H9 (cell line): ENCODE results near the gene FFAR1. TPM values are rescaled to one million over a fixed set of nuclear protein-coding genes. Genes with fewer than 3 reads are reported as not detected.

Source experiments
- DNase-seq: peaks from one replicate; pipeline ENCODE4 v3.0.0-alpha.2; 2017
- H2AFZ ChIP-seq: one replicate; pipeline ENCODE4 v1.6.1; 2013; ENCODE audit warnings: mild to moderate bottlenecking, low read length, control low read depth, moderate library complexity
- H2AK5ac ChIP-seq: 2 replicates; pipeline ENCODE4 v1.6.1; 2013; ENCODE audit warnings: low read length, control low read depth, mixed read lengths; ENCODE audit not compliant: insufficient read length
- H2BK120ac ChIP-seq: one replicate; pipeline ENCODE4 v1.6.1; 2013; ENCODE audit warnings: low read depth, mild to moderate bottlenecking, low read length, control low read depth, inconsistent platforms; ENCODE audit not compliant: poor library complexity, severe bottlenecking
- H2BK12ac ChIP-seq: 2 replicates; pipeline ENCODE4 v1.6.1; 2013; ENCODE audit warnings: low read length, control low read depth, mixed read lengths, low read depth; ENCODE audit not compliant: insufficient read length
- H2BK15ac ChIP-seq: 2 replicates; pipeline ENCODE4 v1.6.1; 2013; ENCODE audit warnings: low read depth, low read length, control low read depth
- H2BK20ac ChIP-seq: one replicate; pipeline ENCODE4 v1.6.1; 2013; ENCODE audit warnings: low read depth, mild to moderate bottlenecking, low read length, control low read depth, inconsistent platforms; ENCODE audit not compliant: poor library complexity, severe bottlenecking
- H2BK5ac ChIP-seq: 2 replicates; pipeline ENCODE4 v1.6.1; 2013; ENCODE audit warnings: low read length, control low read depth, mixed read lengths; ENCODE audit not compliant: insufficient read length
- H3K14ac ChIP-seq: 2 replicates; pipeline ENCODE4 v1.6.1; 2013; ENCODE audit warnings: low read length, control low read depth; ENCODE audit not compliant: insufficient read depth
- H3K18ac ChIP-seq: 2 replicates; pipeline ENCODE4 v1.6.1; 2013; ENCODE audit warnings: low read depth, mild to moderate bottlenecking, mixed read lengths, low read length, control low read depth; ENCODE audit not compliant: insufficient read length
- H3K23ac ChIP-seq: 2 replicates; pipeline ENCODE4 v1.6.1; 2013; ENCODE audit warnings: low read length, control low read depth, mixed read lengths, low read depth; ENCODE audit not compliant: insufficient read length
- H3K23me2 ChIP-seq: 2 replicates; pipeline ENCODE4 v1.6.1; 2013; ENCODE audit warnings: low read depth, mild to moderate bottlenecking, mixed read lengths, low read length, control low read depth; ENCODE audit not compliant: insufficient read length, poor library complexity, severe bottlenecking
- H3K27ac ChIP-seq: 2 replicates; pipeline ENCODE4 v1.5.1; 2013; ENCODE audit warnings: low read length, control low read depth, mixed read lengths, low read depth; ENCODE audit not compliant: insufficient read length
- H3K27me3 ChIP-seq: 2 replicates; pipeline ENCODE4 v1.6.1; 2013; ENCODE audit warnings: low read length, control low read depth, inconsistent platforms; ENCODE audit not compliant: insufficient read depth
- H3K4ac ChIP-seq: 2 replicates; pipeline ENCODE4 v1.6.1; 2013; ENCODE audit warnings: low read depth, mild to moderate bottlenecking, control low read depth, inconsistent platforms, low read length, moderate library complexity
- H3K4me1 ChIP-seq: 2 replicates; pipeline ENCODE4 v1.6.1; 2013; ENCODE audit warnings: low read length, control low read depth, inconsistent platforms; ENCODE audit not compliant: insufficient read depth
- H3K4me2 ChIP-seq: 2 replicates; pipeline ENCODE4 v1.6.1; 2013; ENCODE audit warnings: low read length, control low read depth, mixed read lengths; ENCODE audit not compliant: insufficient read length, insufficient read depth
- H3K56ac ChIP-seq: 2 replicates; pipeline ENCODE4 v1.6.1; 2013; ENCODE audit warnings: low read depth, mild to moderate bottlenecking, mixed read lengths, low read length, control low read depth; ENCODE audit not compliant: insufficient read length
- H3K79me1 ChIP-seq: 2 replicates; pipeline ENCODE4 v1.6.1; 2013; ENCODE audit warnings: low read depth, mild to moderate bottlenecking, moderate library complexity, low read length, control low read depth, inconsistent platforms; ENCODE audit not compliant: insufficient read depth, poor library complexity, severe bottlenecking
- H3K79me2 ChIP-seq: 2 replicates; pipeline ENCODE4 v1.6.1; 2013; ENCODE audit warnings: low read length, control low read depth, inconsistent platforms; ENCODE audit not compliant: insufficient read depth
- H3K9ac ChIP-seq: 2 replicates; pipeline ENCODE4 v1.6.1; 2013; ENCODE audit warnings: low read length, control low read depth, mixed read lengths; ENCODE audit not compliant: insufficient read length; ENCODE audit errors: extremely low read depth
- H3K9me3 ChIP-seq: one replicate; pipeline ENCODE4 v1.6.1; 2013; ENCODE audit warnings: low read depth, low read length, inconsistent platforms; ENCODE audit not compliant: control insufficient read depth
- H3T11ph ChIP-seq: one replicate; pipeline ENCODE4 v1.6.1; 2013; ENCODE audit warnings: mild to moderate bottlenecking, low read length, control low read depth, inconsistent platforms
- H4K20me1 ChIP-seq: one replicate; pipeline ENCODE4 v1.6.1; 2013; ENCODE audit not compliant: control insufficient read depth, insufficient read length, insufficient read depth
- H4K5ac ChIP-seq: 2 replicates; pipeline ENCODE4 v1.6.1; 2013; ENCODE audit warnings: low read depth, mild to moderate bottlenecking, mixed read lengths, low read length, control low read depth; ENCODE audit not compliant: insufficient read length
- H4K8ac ChIP-seq: replicated peaks from 2 replicates; pipeline ENCODE4 v1.6.1; 2013; ENCODE audit warnings: low read length, control low read depth, mixed read lengths, low read depth; ENCODE audit not compliant: insufficient read length
- H4K91ac ChIP-seq: 2 replicates; pipeline ENCODE4 v1.6.1; 2013; ENCODE audit warnings: low read depth, mild to moderate bottlenecking, moderate library complexity, mixed read lengths, low read length, control low read depth; ENCODE audit not compliant: insufficient read length
- H3K27ac Mint-ChIP-seq, 3 experiments: 2 replicates in 2 of 3; 3 replicates in 1 of 3; pipeline ENCODE4 v1.8.0; 2020 to 2021; ENCODE audit warnings: mixed read lengths in 3 of 3, mild to moderate bottlenecking in 1 of 3, moderate library complexity in 1 of 3
- H3K27me3 Mint-ChIP-seq: 2 replicates; pipeline ENCODE4 v1.8.0; 2021; ENCODE audit warnings: low read depth, mild to moderate bottlenecking, moderate library complexity, mixed read lengths
- H3K36me3 Mint-ChIP-seq, 3 experiments: 2 replicates in 2 of 3; 3 replicates in 1 of 3; pipeline ENCODE4 v1.8.0; 2020 to 2021; ENCODE audit warnings: low read depth in 3 of 3, mixed read lengths in 3 of 3; ENCODE audit not compliant: insufficient read depth in 1 of 3
- H3K4me1 Mint-ChIP-seq, 2 experiments: 2 replicates each; pipeline ENCODE4 v1.8.0; 2020; ENCODE audit warnings: mixed read lengths in 2 of 2
- H3K4me3 Mint-ChIP-seq, 2 experiments: 2 replicates in 1 of 2; 3 replicates in 1 of 2; pipeline ENCODE4 v1.8.0; 2020 to 2021; ENCODE audit warnings: mild to moderate bottlenecking in 2 of 2, mixed read lengths in 2 of 2, moderate library complexity in 1 of 2
- H3K9me3 Mint-ChIP-seq, 2 experiments: 2 replicates in 1 of 2; 3 replicates in 1 of 2; pipeline ENCODE4 v1.8.0; 2020; ENCODE audit warnings: mild to moderate bottlenecking in 2 of 2, mixed read lengths in 2 of 2, moderate library complexity in 1 of 2
- WGBS: extraction: QIAGEN DNeasy Blood & Tissue Kit; methylation state at CpG from one replicate; pipeline ENCODE4 v1.1.7; 2013; ENCODE audit warnings: missing lambda C conversion rate, low lambda C conversion rate, mixed read lengths; ENCODE audit not compliant: insufficient read length; ENCODE audit errors: extremely low coverage; 5-methylcytosine and 5-hydroxymethylcytosine counted together
- total RNA-seq: library from RNA; stranded (reverse); gene quantifications from 2 replicates; pipeline ENCODE4 v1.2.1, GENCODE V29; 2021
- TF ChIP-seq, protein P1 (sequence below): fragments of 200-600 bp; sonication (generic); conservative IDR thresholded peaks from 3 replicates; pipeline ENCODE4 v1.8.0; 2021; ENCODE audit warnings: antibody characterized with exemption, mild to moderate bottlenecking

FFAR1 gene
- total RNA-seq, 1 experiment from 2014 or later, result not detected

DNA sequence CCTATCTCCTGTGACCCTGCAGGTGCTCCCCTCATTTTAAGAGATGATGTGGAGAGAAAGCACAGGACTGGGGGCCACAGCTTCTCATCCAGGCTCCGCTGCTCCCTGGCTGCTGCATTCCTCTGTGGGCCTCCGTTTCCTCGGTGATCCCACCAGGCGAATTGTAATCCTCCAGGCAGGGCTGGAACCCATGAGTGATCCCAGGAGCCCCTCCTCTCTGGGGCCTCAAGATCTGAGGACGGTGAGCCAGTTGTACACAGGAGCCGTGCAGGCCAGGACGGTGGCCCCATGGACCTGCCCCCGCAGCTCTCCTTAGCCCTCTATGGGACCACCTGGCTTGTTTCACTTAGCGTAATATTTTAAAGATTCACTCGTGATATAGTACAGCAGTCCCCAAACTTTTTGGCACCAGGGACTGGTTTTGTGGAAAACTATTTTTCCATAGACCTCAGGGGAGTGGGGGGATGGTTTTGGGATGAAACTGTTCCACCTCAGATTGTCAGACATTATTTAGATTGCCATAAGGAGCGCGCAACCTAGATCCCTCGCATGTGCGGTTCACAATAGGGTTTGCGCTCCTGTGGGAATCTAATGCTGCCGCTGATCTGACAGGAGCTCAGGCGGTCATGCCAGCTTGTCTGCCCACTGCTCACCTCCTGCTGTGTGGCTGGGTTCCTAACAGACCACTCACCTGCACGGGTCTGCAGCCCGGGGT lies 16.2 kb downstream of the FFAR1 start:
- Histone ChIP-seq H3K4me1 (no peaks in the 10 kb centered on the region), H3K4ac (no peak overlapping the region), H3K18ac (no peak overlapping the region), H3K4me2 (no peak overlapping the region), H4K20me1 (no peaks in the 10 kb centered on the region), H2AFZ (no peak overlapping the region), H4K8ac (no peak overlapping the region), H2BK120ac (no peak overlapping the region), H3K9me3 (no peaks in the 10 kb centered on the region), H3T11ph (no peak overlapping the region), H3K9ac (no peak overlapping the region), H2BK5ac (no peak overlapping the region), H2AK5ac (no peak overlapping the region), H3K27ac (no peak overlapping the region), H3K14ac (no peak overlapping the region), H3K27me3 (no peaks in the 10 kb centered on the region), H4K91ac (no peak overlapping the region), H3K56ac (no peak overlapping the region), H4K5ac (no peak overlapping the region), H3K23me2 (no peaks in the 10 kb centered on the region), H2BK12ac (no peak overlapping the region), H3K79me1 (no peaks in the 10 kb centered on the region), H2BK20ac (no peak overlapping the region), H3K23ac (no peak overlapping the region), H3K79me2 (no peaks in the 10 kb centered on the region), H2BK15ac (no peak overlapping the region)
- H3K27me3 Mint-ChIP-seq, result peaks cover 15% of the 10 kb centered on the region
- no peak overlapping the region for H3K4me3 Mint-ChIP-seq
- TF ChIP-seq, protein P1, sequence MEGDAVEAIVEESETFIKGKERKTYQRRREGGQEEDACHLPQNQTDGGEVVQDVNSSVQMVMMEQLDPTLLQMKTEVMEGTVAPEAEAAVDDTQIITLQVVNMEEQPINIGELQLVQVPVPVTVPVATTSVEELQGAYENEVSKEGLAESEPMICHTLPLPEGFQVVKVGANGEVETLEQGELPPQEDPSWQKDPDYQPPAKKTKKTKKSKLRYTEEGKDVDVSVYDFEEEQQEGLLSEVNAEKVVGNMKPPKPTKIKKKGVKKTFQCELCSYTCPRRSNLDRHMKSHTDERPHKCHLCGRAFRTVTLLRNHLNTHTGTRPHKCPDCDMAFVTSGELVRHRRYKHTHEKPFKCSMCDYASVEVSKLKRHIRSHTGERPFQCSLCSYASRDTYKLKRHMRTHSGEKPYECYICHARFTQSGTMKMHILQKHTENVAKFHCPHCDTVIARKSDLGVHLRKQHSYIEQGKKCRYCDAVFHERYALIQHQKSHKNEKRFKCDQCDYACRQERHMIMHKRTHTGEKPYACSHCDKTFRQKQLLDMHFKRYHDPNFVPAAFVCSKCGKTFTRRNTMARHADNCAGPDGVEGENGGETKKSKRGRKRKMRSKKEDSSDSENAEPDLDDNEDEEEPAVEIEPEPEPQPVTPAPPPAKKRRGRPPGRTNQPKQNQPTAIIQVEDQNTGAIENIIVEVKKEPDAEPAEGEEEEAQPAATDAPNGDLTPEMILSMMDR, result no peak
- no peak for DNase-seq
- no peak overlapping the region; a peak in 1 of 7 replicates for H3K27ac Mint-ChIP-seq
- WGBS, result no CpG with 5 or more reads among the region's 19 CpGs
- no peaks in the 10 kb centered on the region for H3K36me3 Mint-ChIP-seq
- no peaks in the 10 kb centered on the region for H3K4me1 Mint-ChIP-seq
- H3K9me3 Mint-ChIP-seq, result no peaks in the 10 kb centered on the region
